HG03558 (cell line): ENCODE results near the gene PACRG.

Source experiments
- ATAC-seq: cut with Tn5 transposase; IDR thresholded peaks from one replicate; pipeline ENCODE4 v1.9.1; 2021; ENCODE audit warnings: moderate number of reproducible peaks; ENCODE audit not compliant: unreplicated experiment; ENCODE audit errors: extremely low read depth

PACRG gene

DNA sequence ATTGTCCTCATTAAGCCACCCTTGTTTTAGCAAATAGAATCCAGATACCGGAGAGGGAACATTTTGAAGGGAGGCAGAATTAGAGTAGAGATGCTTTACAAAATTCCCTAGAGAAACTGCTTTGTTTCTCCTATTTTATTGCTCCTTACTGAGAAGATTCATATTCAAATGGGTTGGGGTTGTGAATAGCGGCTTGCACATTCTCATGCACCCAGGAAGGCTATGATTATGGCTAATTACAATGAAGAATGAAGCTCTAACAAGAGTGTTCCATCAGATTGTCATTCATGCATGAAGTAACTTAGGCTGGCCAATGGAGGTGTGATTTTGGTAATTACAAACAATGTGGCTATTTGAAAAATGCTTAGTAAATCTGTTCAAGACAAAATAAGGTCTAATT lies 129.6 kb downstream of the PACRG start:
- no peak for ATAC-seq

GRCh38 chr6:162862462-162862861 lies 134.7 kb downstream of the PACRG start:
- no peak for ATAC-seq

GRCh38 chr6:162862941-162863340 lies 135.2 kb downstream of the PACRG start:
- no peak for ATAC-seq

DNA sequence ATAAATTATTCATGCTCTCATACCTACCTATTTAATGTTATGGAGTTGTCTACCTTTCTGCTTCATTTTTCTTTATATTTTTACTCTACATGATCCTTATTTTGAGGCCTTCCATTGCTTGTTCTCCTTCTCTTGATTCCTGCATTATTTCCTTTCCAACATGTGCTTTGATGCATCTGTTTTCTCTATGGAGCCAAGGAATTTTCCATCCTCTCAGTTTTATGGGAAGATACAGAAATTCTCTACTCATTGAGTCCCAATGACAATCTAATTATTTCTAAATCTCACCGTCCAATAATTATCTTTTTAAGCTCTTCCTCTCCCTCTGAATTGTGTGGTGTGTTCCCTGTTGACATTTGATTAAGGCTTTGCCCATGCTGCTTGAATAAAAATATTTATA lies 136.0 kb downstream of the PACRG start:
- ATAC-seq = no peak

DNA sequence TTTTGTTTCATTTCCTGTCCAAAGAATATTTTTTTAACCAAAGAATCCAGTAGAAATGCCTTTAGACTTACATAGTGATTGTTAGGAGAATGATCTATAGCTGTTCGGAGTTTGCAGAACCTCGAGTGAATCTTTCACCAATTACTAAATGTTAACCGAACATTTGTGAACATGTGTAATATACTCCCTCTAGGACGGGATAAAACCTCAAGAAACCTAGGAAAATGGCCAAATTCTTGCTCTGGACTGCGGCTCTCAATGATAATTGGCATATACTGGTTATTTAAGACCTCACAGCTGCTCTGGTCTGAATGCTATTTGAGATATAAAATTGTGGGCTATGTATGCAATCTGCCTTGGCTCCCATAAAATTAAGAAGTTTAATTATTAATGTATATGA lies 137.1 kb downstream of the PACRG start:
- ATAC-seq = no peak

DNA sequence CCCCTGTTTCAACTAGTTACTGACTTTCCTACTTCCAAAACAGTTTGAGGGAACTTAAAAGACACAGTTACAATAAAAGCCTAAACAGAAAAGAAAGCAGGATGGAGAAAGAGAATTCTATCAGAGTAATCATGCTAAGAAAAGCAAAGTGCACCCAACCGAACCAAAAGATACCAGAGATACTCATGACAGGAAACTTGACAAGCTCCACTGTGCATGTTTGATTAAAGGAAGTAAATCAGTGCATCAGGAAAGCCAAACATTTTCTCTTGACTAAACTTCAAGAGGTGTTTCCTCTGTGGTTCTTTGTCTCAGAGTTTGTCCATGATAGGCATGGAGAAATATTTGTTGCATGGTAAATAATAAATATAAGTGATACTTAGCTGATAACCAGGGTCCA lies 138.9 kb downstream of the PACRG start:
- no peak for ATAC-seq

DNA sequence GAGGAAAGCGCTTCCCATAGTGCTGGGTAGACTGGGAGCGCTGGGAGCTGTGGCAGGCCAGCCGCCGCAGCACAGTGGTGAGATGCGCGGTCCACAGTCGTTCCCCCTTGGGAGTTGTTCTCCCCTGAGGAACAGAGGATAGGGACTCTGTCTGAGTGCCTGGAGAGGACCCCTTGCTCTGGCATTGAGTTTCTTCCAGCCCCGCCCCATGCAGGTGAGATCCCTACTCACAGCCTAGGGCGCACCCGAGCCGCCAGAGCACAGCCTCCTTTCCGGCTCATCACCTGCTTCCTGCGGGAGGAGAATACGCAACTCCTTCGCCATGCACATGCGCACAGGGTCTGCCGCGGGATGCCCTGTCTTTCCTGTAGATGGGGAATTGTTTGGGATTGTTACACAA lies 140.6 kb downstream of the PACRG start:
- ATAC-seq = no peak

GRCh38 chr6:162871966-162872365 lies 144.2 kb downstream of the PACRG start:
- no peak for ATAC-seq

- ATAC-seq = no peak
Observed at GRCh38 chr6:162873537-162873936, 145.8 kb downstream of the PACRG start.

DNA sequence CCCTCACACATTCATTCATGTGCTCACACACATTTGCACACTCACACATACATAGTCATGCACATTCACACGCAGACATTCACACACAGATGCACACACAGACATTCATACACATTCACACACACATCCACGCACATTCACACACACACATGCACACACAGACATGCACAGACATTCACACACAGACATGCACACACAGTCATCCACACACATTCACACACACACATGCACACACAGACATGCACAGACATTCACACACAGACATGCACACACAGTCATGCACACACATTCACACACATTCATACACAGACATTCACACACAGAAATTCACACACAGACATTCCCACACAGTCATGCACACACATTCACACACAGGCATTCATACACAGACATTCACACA lies 147.3 kb downstream of the PACRG start:
- ATAC-seq = no peak

DNA sequence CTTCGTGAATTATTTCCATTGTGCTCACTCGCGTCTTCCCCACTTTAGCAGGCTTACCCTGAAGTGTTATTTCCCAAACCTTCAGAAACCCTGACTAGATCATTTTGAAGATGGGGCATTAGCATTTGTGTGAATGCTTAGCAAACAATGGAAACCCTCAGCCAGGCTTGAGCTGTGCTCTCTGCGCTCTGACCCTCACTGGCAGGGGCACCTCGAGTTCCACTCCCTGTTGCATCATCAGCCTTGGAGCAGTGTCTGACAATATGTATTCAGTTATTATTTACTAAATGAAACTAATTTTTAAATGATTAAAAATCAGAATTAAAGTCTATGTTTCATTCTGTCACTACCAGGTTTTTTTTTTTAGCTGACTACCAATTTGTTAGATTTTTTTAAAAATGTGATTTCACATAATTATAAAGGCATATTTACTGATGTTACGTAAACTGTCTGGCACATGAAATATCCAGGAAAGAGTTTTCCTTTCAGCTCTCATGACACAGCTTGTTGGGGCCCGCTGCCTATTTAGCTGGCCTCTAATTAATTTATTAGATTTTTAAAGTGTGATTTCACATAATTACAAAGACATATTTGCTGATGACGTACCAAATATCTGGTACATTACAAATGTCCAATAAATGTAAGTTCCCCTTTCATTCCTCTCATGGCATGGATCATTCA lies 155.2 kb downstream of the PACRG start:
- ATAC-seq = no peak

GRCh38 chr6:162887981-162888689 lies 160.4 kb downstream of the PACRG start:
- no peak for ATAC-seq

DNA sequence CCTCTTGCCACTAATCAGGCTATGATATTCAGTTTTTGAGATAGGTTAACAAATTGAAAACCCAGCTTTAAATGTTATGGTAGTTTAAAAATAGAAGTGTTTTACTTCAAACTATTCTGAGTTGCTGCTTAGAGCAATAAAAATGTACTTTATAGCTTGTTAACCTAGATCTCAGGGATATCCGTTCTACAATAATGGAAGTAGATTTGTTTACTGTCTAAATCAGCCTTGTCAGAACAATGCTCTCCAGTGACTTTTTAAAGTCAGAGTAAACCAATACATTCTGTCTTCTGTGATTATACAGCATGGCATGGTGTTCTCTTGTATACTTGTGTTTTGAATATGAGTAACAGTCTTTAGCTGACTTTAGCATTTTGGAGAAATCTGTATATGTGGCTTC lies 161.5 kb downstream of the PACRG start:
- ATAC-seq = no peak

GRCh38 chr6:162898011-162898410 lies 170.2 kb downstream of the PACRG start:
- no peak for ATAC-seq

- ATAC-seq = no peak
Observed at GRCh38 chr6:162899148-162899547, 171.4 kb downstream of the PACRG start.

DNA sequence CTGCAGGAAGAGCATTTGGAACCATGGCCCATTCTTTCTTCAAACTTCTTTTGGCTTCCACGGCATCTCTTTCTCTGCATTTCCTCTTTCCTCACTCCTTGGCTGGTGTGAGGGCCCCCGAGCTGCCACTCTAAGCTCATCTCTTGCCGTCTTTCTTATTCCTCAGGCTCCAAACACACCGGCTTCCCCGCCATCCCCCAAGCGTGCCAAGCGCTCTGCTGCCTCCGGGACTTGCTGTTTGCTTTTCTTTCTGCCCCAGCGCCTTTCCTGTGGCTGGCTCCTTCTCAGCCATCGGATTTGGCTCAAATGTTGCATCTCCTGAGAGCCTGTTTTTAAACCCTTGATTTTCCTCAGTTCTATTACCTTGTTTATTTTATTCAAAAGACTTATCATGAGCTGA lies 172.7 kb downstream of the PACRG start:
- no peak for ATAC-seq

DNA sequence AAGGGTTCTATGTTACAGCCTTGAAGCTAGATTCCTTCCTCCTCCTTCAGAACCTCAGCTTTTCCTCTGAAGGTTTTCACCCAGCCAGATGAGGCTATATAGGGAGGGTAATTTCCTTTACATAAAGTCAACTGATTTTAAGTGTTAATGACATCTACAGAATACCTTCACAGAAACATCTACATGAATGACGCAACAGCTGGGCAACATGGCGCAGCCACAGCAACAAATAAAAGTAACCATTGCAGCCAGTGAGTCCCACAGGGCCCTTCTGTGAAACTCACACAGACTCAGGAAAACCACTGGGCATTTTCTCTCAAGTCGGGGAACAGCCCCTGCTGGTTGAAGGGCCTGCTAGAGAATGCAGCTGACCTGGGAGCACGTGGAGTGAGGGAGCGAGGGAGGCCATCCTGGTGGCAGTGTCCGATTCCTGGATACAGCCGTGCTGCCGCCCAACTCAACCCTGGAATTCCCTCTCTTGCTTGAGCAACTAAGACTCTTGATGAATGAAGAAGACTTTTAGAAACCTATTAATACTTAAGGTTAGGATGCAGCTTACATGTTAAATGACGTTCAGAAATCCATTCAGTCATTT lies 176.4 kb downstream of the PACRG start:
- no peak for ATAC-seq

- ATAC-seq = no peak
Observed at GRCh38 chr6:162906479-162906878, 178.7 kb downstream of the PACRG start.

- ATAC-seq = no peak
Observed at GRCh38 chr6:162907876-162908481, 180.2 kb downstream of the PACRG start.

GRCh38 chr6:162913206-162913605 lies 185.4 kb downstream of the PACRG start:
- no peak for ATAC-seq

DNA sequence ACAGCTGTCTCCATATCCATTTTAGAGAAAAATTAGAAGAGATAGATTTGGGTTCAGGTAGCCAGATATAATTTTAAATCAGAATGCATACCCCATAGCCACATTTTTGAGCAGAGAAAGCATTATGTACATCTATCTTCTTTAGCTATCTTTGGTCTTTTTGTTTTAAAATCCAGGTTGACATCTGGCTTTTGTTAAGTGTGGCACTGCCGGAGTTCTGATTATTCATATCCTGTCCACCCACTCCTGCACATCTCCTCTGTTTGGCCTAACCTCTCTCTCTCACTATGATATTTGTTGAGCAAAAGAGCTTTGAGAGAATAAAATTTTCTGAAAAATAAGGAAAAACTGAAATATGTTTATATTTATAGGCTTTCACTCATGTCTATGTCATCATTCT lies 189.7 kb downstream of the PACRG start:
- no peak for ATAC-seq
